Activated naive CD4-positive, alpha-beta T cell (primary cell): ENCODE measurements around the gene ZNF778.

Experiments used
- DNase-seq, 4 experiments: peaks; one replicate each; lab custom pipeline; 2025; lab: John Stamatoyannopoulos, UW

Gene ZNF778

GRCh38 chr16:89275837-89276720 is 58.6 kb downstream of the ZNF778 start:
- DNase-seq: no peak

GRCh38 chr16:89277049-89277448 is 59.5 kb downstream of the ZNF778 start:
- no peak for DNase-seq

GRCh38 chr16:89277641-89278341 is 60.3 kb downstream of the ZNF778 start:
- no peak for DNase-seq

- DNase-seq: no peak
Observed at GRCh38 chr16:89278441-89279240, 61.1 kb downstream of the ZNF778 start.

- DNase-seq: no peak
Observed at GRCh38 chr16:89279666-89280481, 62.4 kb downstream of the ZNF778 start.

GRCh38 chr16:89280546-89281188 is 63.2 kb downstream of the ZNF778 start:
- no peak for DNase-seq

GRCh38 chr16:89281189-89281577 is 63.7 kb downstream of the ZNF778 start:
- no peak for DNase-seq

GRCh38 chr16:89281829-89282228 is 64.3 kb downstream of the ZNF778 start:
- no peak for DNase-seq

- no peak for DNase-seq
Observed at GRCh38 chr16:89282523-89282922, 65.0 kb downstream of the ZNF778 start.

- no peak for DNase-seq
Observed at GRCh38 chr16:89283449-89283848, 65.9 kb downstream of the ZNF778 start.

GRCh38 chr16:89285381-89285780 is 67.9 kb downstream of the ZNF778 start:
- DNase-seq: no peak

- DNase-seq: no peak
Observed at GRCh38 chr16:89286096-89286495, 68.6 kb downstream of the ZNF778 start.
